Breast epithelium (tissue), 3 donors: ENCODE results near the gene LEPROT.

Experiments
- CTCF ChIP-seq, 3 donors: fragments of 450-650 bp; IDR thresholded peaks; one replicate each; pipeline ENCODE4 v1.5.1; 2016 to 2017; ENCODE audit warnings: antibody characterized with exemption in 3 of 3, mild to moderate bottlenecking in 3 of 3, moderate library complexity in 3 of 3
- POLR2A ChIP-seq: fragments of 450-650 bp; IDR thresholded peaks from one replicate; pipeline ENCODE4 v1.6.1; 2016; ENCODE audit warnings: antibody characterized with exemption, mild to moderate bottlenecking, moderate library complexity
- POLR2AphosphoS5 ChIP-seq, 3 donors: sonication (generic); formaldehyde crosslinking; IDR thresholded peaks; one replicate each; pipeline ENCODE4 v1.6.1; 2017; ENCODE audit warnings: antibody characterized with exemption in 3 of 3

GRCh38 chr1:65434760-65435159 lies 14.3 kb downstream of the LEPROT start:
- TF ChIP-seq POLR2A (no peak), POLR2AphosphoS5 (IDR thresholded peaks at IDR 0.05) (no peak), CTCF (IDR thresholded peaks at IDR 0.05) (no peak)
